GM21526 (cell line): ENCODE results near the gene HTR2A.
A peak's percentile ranks its signal among the peaks of the same experiment; 100 is the strongest.

Experiments
- ATAC-seq: cut with Tn5 transposase; IDR thresholded peaks from one replicate; pipeline ENCODE4 v1.9.1; 2021; ENCODE audit warnings: moderate library complexity; ENCODE audit not compliant: unreplicated experiment, low FRiP score

HTR2A gene

DNA sequence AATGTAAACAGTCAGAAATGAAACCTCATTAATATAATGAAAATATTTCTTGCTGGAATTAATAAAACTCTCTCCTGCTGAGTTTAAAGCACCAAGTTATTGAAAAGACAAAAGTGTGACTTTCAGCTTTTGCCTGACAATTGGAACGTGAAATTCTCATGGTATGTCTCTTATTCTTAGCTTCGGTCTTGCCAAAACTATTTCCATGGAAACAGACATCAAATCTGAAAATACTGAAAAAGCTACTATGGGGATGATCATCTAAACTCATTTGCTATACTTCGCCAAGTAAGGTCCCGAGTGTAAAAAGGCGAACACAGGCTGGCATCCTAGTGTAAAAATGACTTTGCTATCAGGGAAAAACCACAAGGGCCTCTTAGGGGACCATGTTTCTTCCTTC is 22.8 kb downstream of the HTR2A start:
- no peak for ATAC-seq

GRCh38 chr13:46871557-46871956 is 25.3 kb downstream of the HTR2A start:
- no peak for ATAC-seq

- no peak for ATAC-seq
Measured at GRCh38 chr13:46868091-46868490, 28.8 kb downstream of the HTR2A start.

DNA sequence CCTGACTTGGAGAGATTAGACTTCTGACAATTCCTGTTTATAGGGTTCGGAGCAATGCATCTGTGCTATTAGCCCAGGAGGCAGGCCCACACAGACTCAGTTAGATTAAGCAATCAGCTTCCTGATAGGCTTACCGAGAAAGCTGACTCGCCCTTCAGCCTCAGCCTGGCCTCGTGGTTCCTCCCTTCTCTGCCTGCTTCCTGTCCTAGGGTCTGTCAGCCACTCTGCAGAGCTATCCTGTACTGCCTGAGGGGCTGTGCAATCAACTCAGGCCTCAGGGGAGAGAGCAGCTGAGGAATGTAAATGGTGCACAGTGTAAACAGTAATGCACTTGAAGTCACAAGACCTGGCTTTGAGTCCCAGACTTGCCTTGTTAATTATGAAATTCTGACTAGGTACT is 30.7 kb downstream of the HTR2A start:
- ATAC-seq: peak; percentile 80

- no peak for ATAC-seq
Measured at GRCh38 chr13:46864941-46865340, 31.9 kb downstream of the HTR2A start.

- no peak for ATAC-seq
Measured at GRCh38 chr13:46861959-46862358, 34.9 kb downstream of the HTR2A start.

DNA sequence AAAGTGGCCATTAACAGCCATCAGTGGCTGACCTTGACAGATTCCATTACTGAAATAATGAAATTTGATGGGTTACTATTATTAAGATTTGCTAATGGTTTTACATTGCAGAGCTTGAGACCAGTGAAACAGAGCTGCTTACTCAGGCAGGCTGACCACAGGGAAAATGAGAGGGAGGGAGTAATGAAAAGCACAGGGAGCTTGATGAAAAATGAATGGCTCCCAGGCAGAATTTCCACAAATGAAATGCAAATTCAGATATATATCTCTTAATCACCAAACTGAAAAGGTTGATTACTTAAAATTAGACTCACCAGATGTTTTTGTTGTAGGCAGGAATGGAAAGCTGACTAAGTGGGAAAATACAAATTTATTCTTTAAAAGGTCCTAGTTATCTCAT is 36.1 kb downstream of the HTR2A start:
- no peak for ATAC-seq

DNA sequence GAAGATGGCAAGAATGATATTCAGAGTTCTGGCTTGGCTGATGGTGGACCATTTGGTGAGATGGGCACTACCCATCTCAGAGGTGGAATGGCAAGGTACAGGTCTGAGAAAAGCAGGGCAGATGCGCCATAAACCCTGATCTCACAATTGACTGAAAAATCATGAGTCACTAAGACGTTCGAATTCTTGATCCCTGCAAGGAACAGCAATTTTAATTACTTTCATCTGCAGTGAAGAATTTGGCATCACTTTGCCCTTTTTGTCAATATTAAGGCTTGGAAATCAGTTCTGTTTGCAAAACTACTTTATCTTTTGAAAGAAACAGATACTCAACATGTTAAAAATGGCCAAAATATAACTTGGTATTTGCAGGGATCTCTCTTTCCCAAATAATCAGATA is 38.1 kb downstream of the HTR2A start:
- no peak for ATAC-seq

- ATAC-seq: no peak
Measured at GRCh38 chr13:46858163-46858562, 38.7 kb downstream of the HTR2A start.

DNA sequence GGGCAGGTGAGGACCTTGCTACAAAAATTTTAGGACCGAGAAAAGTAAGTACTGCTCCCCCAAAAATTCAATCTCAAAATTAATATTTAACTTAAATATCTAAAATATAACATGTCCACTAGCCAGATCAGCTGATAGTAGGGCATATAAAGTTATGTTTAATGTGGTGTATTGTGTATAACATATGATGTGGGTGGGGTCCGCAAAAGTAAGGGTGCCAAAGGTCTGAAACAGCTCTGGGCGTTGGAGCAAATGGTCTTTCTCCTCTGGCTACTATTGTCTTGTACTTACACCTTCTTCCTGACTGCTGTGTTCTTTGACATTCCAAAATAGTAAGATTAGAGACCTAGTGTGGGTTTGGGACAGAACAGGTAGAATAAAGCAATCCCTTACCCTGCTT is 41.2 kb downstream of the HTR2A start:
- no peak for ATAC-seq

- peak; percentile 94 for ATAC-seq
Measured at GRCh38 chr13:46855166-46855565, 41.7 kb downstream of the HTR2A start.

GRCh38 chr13:46852168-46852567 is 44.7 kb downstream of the HTR2A start:
- ATAC-seq: no peak

DNA sequence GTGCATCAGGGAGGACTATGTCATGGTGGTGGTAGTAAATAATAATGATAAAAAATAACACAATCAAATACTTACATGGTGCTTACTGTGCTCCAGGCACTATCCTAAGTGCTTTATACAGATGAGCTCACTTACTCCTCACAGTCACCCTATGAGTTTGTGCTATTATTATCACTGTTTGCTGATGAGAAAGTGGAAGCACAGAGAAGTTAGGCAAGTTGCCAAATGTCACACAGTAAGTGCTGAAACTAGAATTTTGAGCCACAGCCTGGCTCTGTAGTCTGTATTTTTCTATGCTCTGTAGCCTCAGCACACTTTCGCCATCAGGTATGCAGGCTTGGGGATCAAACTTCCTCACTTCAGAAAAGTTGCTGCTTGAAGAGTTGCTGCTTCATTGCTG is 46.6 kb downstream of the HTR2A start:
- ATAC-seq: no peak

DNA sequence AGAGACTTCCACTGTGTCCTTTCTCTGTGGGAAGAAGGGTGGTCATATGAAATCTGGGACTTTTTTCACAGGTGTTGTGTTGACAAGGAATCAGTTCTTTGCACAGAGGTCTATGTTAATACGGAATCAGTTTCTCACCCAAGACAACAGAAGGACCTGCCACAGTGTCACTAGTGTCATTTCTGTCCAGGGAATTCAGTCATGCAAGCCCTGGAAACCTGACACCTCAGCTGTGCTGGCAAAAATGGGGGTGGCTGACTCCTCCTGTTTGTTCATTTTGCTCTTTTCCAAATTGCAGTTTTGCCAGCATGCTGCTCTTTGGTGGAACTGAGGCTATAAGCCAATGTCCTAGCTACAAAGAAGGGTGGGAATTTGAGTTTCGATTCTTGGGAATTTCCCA is 50.1 kb downstream of the HTR2A start:
- ATAC-seq: no peak

- ATAC-seq: no peak
Measured at GRCh38 chr13:46845146-46845545, 51.7 kb downstream of the HTR2A start.

- ATAC-seq: no peak
Measured at GRCh38 chr13:46844431-46844830, 52.4 kb downstream of the HTR2A start.

DNA sequence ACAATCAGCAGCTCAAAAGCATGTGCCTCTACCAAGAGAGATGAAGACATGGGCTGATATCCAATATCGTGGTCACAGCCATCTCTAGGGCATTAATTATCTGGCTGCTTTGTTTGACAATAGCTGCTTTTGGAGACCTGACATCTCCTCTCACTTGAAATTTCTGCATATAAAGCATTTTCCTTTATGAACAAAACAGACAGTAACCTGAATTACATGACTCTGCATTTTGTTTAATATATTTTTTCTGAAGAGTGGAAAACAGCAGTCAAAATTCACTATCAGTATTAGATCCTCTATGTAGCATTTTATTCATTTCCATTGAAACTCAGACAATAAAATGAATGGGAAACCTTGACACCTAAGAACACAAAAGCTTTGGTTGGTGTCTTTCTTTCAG is 57.5 kb downstream of the HTR2A start:
- no peak for ATAC-seq

DNA sequence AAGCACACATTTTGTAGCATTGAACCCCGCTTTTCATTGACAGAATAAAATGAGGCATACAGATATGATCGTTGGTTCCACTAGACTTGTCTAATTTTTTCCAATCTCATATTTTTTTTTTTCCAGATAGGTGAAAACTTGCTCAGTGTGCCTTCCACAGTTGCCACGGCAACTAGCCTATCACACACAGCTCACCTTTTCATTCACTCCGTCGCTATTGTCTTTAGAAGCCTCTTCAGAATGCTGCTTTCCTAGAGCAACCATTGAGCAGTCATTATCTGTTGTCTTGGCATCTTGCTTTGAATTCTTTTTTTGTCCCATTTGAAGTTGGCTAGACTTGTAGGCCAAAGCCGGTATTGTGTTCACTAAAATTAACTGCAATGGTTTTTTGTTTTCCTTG is 62.2 kb downstream of the HTR2A start:
- ATAC-seq: no peak

GRCh38 chr13:46831588-46832194 is 65.2 kb downstream of the HTR2A start:
- no peak for ATAC-seq

DNA sequence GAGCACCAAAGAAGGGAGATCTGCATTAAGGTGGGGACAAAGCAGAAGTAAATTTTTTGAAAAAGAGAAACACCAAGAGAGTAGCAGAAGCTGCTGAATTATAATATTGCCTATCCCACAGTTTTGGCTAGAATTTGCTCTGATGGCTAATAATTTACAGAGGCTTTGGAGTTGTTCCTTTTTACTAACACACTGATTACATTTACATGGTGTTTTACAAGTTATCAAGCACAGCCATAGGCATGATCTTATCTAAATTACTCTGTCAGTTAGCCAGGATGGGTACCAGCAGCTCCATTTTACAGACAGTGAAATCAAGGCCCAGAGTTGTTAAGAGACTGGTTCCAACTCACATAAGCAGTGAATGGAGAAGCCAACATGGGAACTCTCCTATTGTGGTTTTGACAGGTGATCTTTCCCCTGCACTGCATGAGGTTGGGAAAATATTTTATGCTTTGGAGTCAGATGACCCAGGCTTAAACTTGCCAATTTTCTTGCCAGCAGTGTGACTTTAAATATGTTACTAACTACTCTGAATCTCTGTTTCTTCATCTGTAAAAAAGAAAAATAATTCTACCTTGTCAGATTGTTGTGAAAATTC is 66.3 kb downstream of the HTR2A start:
- no peak for ATAC-seq

GRCh38 chr13:46822551-46822950 is 74.3 kb downstream of the HTR2A start:
- no peak for ATAC-seq

- no peak for ATAC-seq
Measured at GRCh38 chr13:46817838-46818476, 78.9 kb downstream of the HTR2A start.
